ENCODE results near the gene LOX. TPM values are rescaled to one million over a fixed set of nuclear protein-coding genes. Genes with fewer than 3 reads are reported as not detected.

LOX gene
- total and polyA plus RNA-seq, 2 experiments from 2014 or later = 1.5 to 1.8 TPM

DNA sequence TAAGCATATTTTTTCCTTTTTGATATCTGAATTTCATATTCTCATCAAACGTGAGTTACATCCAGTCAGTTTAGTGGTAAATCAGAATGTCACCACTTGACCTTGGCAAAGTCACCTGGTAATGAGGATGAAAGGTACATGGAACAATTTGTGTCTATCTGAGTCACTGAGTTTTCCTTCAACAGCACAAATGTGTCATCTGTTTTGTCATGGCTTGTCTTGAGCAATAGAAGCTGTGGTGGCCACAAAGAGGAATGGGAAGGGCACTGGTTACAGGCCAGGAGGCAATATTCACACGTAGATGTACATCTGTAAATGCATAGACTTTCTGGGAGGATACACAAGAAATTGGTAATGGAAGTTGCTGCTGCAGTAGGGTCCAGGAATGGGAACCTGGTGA, 42.9 kb upstream of the LOX start:
- H3K36me3 Mint-ChIP-seq (ENCODE audit: low read depth) = no peaks in the 10 kb centered on the region
- Histone ChIP-seq H3K4me1 (ENCODE audit: insufficient read depth) (peaks cover 22% of the 10 kb centered on the region), H3K36me3 (ENCODE audit: insufficient read depth) (no peaks in the 10 kb centered on the region), H3K4me2 (0 out of 2 replicates have a peak overlapping the region, but pooled peaks have one; percentile 23), H3F3A (replicated peaks; ENCODE audit: low read depth) (no peaks in the 10 kb centered on the region), H3K27ac (ENCODE audit: low read depth) (no peak overlapping the region), H3K79me2 (replicated peaks; ENCODE audit: insufficient read depth) (no peaks in the 10 kb centered on the region), H3K9me2 (ENCODE audit: insufficient read depth) (no peaks in the 10 kb centered on the region), H3K27me3 (ENCODE audit: insufficient read depth) (no peaks in the 10 kb centered on the region), H4K20me1 (replicated peaks; ENCODE audit: insufficient read depth) (no peaks in the 10 kb centered on the region), H3K4me3 (no peak overlapping the region), H2AFZ (no peak overlapping the region)
- H3K27ac Mint-ChIP-seq = no peak overlapping the region
- no peak overlapping the region for H3K4me3 Mint-ChIP-seq
- ATAC-seq = no peak
- no peaks in the 10 kb centered on the region for H3K9me3 Mint-ChIP-seq
- no peak for TF ChIP-seq NANOG (IDR thresholded peaks at IDR 0.05; ENCODE audit: borderline replicate concordance)
- no peak for TF ChIP-seq JUNB (IDR thresholded peaks at IDR 0.05; ENCODE audit: unreplicated experiment)
- no peak for TF ChIP-seq ZNF114 (CRISPR knock-in tag; IDR thresholded peaks at IDR 0.05)
- no peak for TF ChIP-seq CREB1 (CRISPR knock-in tag; IDR thresholded peaks at IDR 0.05; ENCODE audit: low read depth)
- TF ChIP-seq POLR2AphosphoS5 (IDR thresholded peaks at IDR 0.05; ENCODE audit: low read depth) = no peak
- TF ChIP-seq EZH2 (IDR thresholded peaks at IDR 0.05; ENCODE audit: low read depth, unreplicated experiment) = no peak
- no peak for TF ChIP-seq ZNF331 (CRISPR knock-in tag; IDR thresholded peaks at IDR 0.05; ENCODE audit: low read depth)
- TF ChIP-seq, protein P1, sequence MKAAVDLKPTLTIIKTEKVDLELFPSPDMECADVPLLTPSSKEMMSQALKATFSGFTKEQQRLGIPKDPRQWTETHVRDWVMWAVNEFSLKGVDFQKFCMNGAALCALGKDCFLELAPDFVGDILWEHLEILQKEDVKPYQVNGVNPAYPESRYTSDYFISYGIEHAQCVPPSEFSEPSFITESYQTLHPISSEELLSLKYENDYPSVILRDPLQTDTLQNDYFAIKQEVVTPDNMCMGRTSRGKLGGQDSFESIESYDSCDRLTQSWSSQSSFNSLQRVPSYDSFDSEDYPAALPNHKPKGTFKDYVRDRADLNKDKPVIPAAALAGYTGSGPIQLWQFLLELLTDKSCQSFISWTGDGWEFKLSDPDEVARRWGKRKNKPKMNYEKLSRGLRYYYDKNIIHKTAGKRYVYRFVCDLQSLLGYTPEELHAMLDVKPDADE (IDR thresholded peaks at IDR 0.05) = no peak
- TF ChIP-seq, protein P2, sequence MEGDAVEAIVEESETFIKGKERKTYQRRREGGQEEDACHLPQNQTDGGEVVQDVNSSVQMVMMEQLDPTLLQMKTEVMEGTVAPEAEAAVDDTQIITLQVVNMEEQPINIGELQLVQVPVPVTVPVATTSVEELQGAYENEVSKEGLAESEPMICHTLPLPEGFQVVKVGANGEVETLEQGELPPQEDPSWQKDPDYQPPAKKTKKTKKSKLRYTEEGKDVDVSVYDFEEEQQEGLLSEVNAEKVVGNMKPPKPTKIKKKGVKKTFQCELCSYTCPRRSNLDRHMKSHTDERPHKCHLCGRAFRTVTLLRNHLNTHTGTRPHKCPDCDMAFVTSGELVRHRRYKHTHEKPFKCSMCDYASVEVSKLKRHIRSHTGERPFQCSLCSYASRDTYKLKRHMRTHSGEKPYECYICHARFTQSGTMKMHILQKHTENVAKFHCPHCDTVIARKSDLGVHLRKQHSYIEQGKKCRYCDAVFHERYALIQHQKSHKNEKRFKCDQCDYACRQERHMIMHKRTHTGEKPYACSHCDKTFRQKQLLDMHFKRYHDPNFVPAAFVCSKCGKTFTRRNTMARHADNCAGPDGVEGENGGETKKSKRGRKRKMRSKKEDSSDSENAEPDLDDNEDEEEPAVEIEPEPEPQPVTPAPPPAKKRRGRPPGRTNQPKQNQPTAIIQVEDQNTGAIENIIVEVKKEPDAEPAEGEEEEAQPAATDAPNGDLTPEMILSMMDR (conservative IDR thresholded peaks at IDR 0.05; ENCODE audit: low read depth in 2 of 2) = no peak
- H3K4me1 Mint-ChIP-seq = peaks cover 29% of the 10 kb centered on the region
- DNase-seq (ENCODE audit: low spot score) = no peak
- no peaks in the 10 kb centered on the region for H3K27me3 Mint-ChIP-seq (ENCODE audit: insufficient read depth, low read depth, poor library complexity)

- Histone ChIP-seq H3K27ac (ENCODE audit: low read depth) (no peak overlapping the region), H3K4me1 (ENCODE audit: insufficient read depth) (peaks cover 22% of the 10 kb centered on the region), H4K20me1 (replicated peaks; ENCODE audit: insufficient read depth) (no peaks in the 10 kb centered on the region), H3K4me3 (no peak overlapping the region), H3F3A (replicated peaks; ENCODE audit: low read depth) (no peaks in the 10 kb centered on the region), H3K27me3 (ENCODE audit: insufficient read depth) (no peaks in the 10 kb centered on the region), H2AFZ (no peak overlapping the region), H3K79me2 (replicated peaks; ENCODE audit: insufficient read depth) (no peaks in the 10 kb centered on the region), H3K9me2 (ENCODE audit: insufficient read depth) (no peaks in the 10 kb centered on the region), H3K36me3 (ENCODE audit: insufficient read depth) (no peaks in the 10 kb centered on the region), H3K4me2 (peak overlapping the region; percentile 23; the same call in 1 of the 2 replicates)
- Mint-ChIP-seq H3K4me1 (peaks cover 29% of the 10 kb centered on the region), H3K9me3 (no peaks in the 10 kb centered on the region), H3K27ac (no peak overlapping the region), H3K36me3 (ENCODE audit: low read depth) (no peaks in the 10 kb centered on the region), H3K27me3 (ENCODE audit: insufficient read depth, low read depth, poor library complexity) (no peaks in the 10 kb centered on the region), H3K4me3 (no peak overlapping the region)
- ATAC-seq (peak; percentile 59; the same call in 2 of the 3 replicates), DNase-seq (ENCODE audit: low spot score) (peak; percentile 55)
- TF ChIP-seq, protein P3, sequence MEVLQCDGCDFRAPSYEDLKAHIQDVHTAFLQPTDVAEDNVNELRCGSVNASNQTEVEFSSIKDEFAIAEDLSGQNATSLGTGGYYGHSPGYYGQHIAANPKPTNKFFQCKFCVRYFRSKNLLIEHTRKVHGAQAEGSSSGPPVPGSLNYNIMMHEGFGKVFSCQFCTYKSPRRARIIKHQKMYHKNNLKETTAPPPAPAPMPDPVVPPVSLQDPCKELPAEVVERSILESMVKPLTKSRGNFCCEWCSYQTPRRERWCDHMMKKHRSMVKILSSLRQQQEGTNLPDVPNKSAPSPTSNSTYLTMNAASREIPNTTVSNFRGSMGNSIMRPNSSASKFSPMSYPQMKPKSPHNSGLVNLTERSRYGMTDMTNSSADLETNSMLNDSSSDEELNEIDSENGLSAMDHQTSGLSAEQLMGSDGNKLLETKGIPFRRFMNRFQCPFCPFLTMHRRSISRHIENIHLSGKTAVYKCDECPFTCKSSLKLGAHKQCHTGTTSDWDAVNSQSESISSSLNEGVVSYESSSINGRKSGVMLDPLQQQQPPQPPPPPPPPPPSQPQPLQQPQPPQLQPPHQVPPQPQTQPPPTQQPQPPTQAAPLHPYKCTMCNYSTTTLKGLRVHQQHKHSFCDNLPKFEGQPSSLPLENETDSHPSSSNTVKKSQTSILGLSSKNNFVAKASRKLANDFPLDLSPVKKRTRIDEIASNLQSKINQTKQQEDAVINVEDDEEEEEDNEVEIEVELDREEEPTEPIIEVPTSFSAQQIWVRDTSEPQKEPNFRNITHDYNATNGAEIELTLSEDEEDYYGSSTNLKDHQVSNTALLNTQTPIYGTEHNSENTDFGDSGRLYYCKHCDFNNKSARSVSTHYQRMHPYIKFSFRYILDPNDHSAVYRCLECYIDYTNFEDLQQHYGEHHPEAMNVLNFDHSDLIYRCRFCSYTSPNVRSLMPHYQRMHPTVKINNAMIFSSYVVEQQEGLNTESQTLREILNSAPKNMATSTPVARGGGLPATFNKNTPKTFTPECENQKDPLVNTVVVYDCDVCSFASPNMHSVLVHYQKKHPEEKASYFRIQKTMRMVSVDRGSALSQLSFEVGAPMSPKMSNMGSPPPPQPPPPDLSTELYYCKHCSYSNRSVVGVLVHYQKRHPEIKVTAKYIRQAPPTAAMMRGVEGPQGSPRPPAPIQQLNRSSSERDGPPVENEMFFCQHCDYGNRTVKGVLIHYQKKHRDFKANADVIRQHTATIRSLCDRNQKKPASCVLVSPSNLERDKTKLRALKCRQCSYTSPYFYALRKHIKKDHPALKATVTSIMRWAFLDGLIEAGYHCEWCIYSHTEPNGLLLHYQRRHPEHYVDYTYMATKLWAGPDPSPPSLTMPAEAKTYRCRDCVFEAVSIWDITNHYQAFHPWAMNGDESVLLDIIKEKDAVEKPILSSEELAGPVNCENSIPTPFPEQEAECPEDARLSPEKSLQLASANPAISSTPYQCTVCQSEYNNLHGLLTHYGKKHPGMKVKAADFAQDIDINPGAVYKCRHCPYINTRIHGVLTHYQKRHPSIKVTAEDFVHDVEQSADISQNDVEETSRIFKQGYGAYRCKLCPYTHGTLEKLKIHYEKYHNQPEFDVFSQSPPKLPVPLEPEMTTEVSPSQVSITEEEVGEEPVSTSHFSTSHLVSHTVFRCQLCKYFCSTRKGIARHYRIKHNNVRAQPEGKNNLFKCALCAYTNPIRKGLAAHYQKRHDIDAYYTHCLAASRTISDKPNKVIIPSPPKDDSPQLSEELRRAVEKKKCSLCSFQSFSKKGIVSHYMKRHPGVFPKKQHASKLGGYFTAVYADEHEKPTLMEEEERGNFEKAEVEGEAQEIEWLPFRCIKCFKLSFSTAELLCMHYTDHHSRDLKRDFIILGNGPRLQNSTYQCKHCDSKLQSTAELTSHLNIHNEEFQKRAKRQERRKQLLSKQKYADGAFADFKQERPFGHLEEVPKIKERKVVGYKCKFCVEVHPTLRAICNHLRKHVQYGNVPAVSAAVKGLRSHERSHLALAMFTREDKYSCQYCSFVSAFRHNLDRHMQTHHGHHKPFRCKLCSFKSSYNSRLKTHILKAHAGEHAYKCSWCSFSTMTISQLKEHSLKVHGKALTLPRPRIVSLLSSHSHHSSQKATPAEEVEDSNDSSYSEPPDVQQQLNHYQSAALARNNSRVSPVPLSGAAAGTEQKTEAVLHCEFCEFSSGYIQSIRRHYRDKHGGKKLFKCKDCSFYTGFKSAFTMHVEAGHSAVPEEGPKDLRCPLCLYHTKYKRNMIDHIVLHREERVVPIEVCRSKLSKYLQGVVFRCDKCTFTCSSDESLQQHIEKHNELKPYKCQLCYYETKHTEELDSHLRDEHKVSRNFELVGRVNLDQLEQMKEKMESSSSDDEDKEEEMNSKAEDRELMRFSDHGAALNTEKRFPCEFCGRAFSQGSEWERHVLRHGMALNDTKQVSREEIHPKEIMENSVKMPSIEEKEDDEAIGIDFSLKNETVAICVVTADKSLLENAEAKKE (CRISPR knock-in tag; IDR thresholded peaks at IDR 0.05) = no peak
- no peak for TF ChIP-seq EZH2 (IDR thresholded peaks at IDR 0.05; ENCODE audit: low read depth, unreplicated experiment)
- TF ChIP-seq, protein P2 (conservative IDR thresholded peaks at IDR 0.05; ENCODE audit: low read depth in 2 of 2) = no peak
- no peak for TF ChIP-seq ZNF331 (CRISPR knock-in tag; IDR thresholded peaks at IDR 0.05; ENCODE audit: low read depth)
- no peak for TF ChIP-seq CREB1 (CRISPR knock-in tag; IDR thresholded peaks at IDR 0.05; ENCODE audit: low read depth)
- no peak for TF ChIP-seq STAT1 (IDR thresholded peaks at IDR 0.05; ENCODE audit: unreplicated experiment)
These were observed 42.4 kb upstream of the LOX start for GRCh38 chr5:122120493-122120892.

All from GM23338 (cell line).